LNCaP clone FGC (cell line): ENCODE results near the gene APRT.
A peak's percentile ranks its signal among the peaks of the same experiment; 100 is the strongest.

ENCODE experiments used
- DNase-seq: peaks from one replicate; pipeline ENCODE4 v3.0.0-alpha.2; 2011; ENCODE audit warnings: low read depth
- H3K4me3 ChIP-seq: 2 replicates; pipeline ENCODE4 v1.5.1; 2011; ENCODE audit warnings: mild to moderate bottlenecking, low read depth, low read length, control low read depth
- TF ChIP-seq, protein P1 (sequence below): IDR thresholded peaks from 2 replicates; pipeline ENCODE4 v1.5.1; 2012; ENCODE audit warnings: mild to moderate bottlenecking; ENCODE audit not compliant: control insufficient read depth, insufficient read depth; ENCODE audit errors: extremely low read depth

APRT gene

GRCh38 chr16:88771294-88771772 lies 40.4 kb downstream of the APRT start:
- H3K4me3 ChIP-seq = peak overlapping the region; percentile 53
- no peak for DNase-seq
- TF ChIP-seq, protein P1, sequence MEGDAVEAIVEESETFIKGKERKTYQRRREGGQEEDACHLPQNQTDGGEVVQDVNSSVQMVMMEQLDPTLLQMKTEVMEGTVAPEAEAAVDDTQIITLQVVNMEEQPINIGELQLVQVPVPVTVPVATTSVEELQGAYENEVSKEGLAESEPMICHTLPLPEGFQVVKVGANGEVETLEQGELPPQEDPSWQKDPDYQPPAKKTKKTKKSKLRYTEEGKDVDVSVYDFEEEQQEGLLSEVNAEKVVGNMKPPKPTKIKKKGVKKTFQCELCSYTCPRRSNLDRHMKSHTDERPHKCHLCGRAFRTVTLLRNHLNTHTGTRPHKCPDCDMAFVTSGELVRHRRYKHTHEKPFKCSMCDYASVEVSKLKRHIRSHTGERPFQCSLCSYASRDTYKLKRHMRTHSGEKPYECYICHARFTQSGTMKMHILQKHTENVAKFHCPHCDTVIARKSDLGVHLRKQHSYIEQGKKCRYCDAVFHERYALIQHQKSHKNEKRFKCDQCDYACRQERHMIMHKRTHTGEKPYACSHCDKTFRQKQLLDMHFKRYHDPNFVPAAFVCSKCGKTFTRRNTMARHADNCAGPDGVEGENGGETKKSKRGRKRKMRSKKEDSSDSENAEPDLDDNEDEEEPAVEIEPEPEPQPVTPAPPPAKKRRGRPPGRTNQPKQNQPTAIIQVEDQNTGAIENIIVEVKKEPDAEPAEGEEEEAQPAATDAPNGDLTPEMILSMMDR = no peak

DNA sequence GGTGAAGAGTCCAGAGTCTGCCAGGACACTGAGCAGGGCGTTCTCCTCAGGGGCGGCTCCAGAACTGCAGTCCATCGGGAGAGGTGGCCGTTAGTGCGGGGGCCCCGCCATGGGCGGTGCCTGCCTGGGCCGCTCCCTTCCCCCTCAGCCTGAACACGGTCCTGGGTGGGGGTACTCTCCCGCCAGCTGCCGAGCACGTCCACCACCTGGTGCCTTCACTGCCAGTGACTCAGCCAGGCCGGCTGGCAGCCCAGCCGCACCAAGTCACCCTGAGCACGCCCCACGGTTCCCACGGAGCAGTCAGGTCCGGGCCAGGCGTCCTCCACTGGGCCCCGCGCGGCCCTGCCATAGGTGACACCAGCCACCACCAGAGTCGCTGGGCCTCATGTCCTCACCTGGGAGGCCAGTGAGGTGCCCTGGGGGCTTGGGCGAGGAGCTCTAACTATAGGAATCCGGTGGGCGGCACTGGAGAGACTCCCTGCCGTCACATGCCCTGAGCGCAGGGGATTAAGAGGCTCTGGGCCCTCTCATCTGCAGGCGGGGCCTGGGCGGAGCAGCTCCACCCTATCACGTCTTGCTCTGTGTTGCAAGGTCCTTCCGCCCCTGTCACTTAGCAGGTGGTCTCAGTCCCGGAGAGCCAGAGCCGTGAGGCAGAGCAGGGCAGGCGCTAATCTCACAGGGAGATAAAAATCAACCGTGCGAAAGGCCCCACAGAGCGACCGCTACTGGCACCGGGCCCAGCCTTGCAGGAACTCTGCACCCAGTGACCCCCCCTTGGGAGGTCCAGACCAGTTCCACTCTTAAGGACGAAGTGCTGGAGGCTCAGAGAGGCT lies 41.1 kb downstream of the APRT start:
- TF ChIP-seq, protein P1 = no peak
- DNase-seq = no peak
- peak overlapping the region; percentile 53 for H3K4me3 ChIP-seq

DNA sequence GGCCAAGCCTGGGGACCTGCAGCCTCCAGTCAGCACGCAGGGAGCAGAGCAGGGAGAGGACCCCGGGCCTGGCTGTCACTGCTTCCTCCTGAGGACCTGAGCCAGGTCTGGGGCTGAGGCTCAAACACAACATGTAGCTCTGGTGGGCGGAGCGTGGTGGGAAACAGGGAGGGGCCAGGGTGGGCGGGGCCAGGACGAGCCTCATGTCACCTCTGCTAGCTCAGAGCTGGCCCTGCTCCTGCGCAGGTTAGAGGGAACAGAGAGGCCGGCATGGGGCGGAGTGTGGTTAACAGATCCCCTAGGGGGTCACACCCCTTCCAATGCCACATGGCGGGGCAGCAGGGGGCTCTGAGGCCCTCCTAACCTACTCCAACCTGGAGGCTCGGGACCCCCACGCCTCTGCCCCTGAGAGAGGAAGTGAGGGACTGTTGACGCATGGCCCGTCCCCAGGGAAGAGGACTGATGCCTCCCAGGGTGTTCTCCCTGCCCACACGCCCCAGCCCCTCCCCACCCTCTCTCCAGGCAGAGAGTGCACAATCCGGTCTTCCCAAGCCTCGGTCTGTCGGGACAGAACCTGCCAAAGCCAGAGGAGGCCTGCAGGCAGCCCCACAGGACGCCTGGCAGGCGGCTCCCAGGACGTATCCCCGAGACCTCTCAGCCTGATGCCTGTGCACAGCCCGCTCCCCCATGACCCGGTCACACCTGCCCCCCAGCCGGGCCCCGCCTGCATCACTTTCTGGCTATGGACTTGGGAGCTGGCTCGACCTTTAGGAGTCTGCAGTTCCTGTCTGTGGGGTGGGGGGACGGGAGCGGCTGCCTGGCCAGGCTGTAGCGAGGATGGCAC lies 41.9 kb downstream of the APRT start:
- peak overlapping the region; percentile 53 for H3K4me3 ChIP-seq
- TF ChIP-seq, protein P1 = no peak
- peak; percentile 85 for DNase-seq

DNA sequence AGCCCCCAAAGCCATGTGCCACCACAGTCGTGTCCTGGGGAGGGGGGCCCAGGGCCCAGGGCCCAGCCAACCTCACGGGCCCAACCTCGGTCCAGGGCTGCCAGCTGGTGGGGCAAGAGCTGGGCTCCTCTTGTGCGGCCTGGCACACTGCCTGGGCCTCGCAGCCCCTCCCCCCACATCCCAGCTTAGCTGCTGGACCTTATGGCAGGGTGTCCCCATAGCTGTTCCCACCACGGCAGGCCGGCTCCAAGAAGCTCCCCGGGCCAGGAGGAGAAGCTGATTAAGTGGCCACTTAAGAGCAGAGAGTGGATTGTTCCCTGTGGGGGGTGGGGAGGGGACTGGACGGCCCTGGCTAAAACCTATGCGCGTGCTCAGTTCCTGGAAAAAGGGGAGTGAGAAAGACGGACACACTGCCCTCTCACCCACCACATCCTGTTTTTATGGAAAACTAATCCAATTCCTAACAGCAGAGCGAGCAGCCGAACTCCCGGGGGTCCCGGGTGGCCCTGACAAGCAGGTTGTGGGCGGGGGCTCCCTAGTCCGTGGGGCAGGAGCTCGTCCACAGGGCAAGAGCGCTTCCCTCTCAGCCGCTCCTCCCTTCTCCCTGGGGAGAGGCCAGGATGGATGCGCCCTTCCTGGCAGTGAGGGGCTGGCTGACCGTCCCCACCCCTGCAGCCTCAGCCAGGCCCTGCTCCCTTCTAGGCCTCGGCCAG lies 43.5 kb downstream of the APRT start:
- H3K4me3 ChIP-seq = peak overlapping the region; percentile 48
- TF ChIP-seq, protein P1 = no peak
- DNase-seq = no peak

- no peak for DNase-seq
- TF ChIP-seq, protein P1 = no peak
- peak overlapping the region; percentile 48 for H3K4me3 ChIP-seq
These were observed 44.1 kb downstream of the APRT start for GRCh38 chr16:88767546-88768070.

DNA sequence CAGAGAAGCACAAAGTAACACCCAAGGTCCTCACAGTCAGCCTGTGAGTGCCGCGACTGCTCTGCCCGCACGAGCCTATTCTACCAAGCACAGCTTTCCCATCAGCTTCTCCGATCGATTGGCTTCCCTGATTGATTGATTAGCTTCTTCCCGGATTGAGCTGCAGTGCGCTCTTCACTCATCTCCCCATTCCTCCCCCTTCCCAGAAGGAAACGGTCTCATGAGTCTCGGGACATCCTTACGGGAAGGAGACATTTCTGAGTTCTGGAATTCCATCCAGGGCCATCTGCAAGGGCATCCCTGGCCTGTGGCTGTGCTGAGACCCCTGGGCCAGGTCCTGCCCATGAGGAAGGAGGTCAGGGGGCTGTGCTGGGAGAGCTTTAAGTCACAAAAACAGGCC lies 44.8 kb downstream of the APRT start:
- TF ChIP-seq, protein P1 = no peak
- no peak for DNase-seq
- H3K4me3 ChIP-seq = no peak overlapping the region
